Measurements from ENCODE around the gene PIK3R3.

PIK3R3 gene

GRCh38 chr1:46132529-46133180, at the start of gene PIK3R3:
Gene PIK3R3, minus strand, starts transcription at chr1:46132629. Its CDS starts 677 bp downstream, at chr1:46131952.
- no peak for TF ChIP-seq CTCF (conservative IDR thresholded peaks at IDR 0.05)

GRCh38 chr1:46181343-46182260, 49.2 kb upstream of the PIK3R3 start:
- H3K27ac ChIP-seq, result peak overlapping the region; percentile 98
- no peak for TF ChIP-seq CTCF (conservative IDR thresholded peaks at IDR 0.05)

More at GRCh38 chr1:46132529-46133180, at the start of gene PIK3R3:
- H3K27ac ChIP-seq, result peak within 1 kb of the TSS; percentile 99

DNA sequence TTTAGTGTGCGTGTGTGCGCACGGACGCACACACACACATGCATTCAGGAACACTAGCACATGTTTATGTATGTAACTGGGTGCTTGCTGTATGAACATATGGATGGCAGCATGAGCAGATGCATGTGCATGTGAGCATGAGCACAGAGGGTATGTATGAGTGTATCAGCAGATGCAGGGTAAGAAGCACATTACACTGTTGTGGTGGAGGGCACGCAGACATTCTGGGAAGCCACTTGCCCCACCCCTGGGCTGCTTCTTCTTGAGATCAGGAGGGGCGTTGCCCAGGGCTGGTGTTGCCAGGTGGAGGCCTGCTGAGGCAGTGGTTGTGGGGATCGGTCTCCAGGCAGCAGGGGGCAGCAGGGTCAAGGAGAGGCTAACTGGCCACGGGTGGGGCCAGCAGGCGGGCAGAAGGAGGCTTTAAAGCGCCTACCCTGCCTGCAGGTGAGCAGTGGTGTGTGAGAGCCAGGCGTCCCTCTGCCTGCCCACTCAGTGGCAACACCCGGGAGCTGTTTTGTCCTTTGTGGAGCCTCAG, 47.7 kb upstream of the PIK3R3 start:
- peak overlapping the region; percentile 98 for H3K27ac ChIP-seq
- TF ChIP-seq CTCF (conservative IDR thresholded peaks at IDR 0.05), result no peak

DNA sequence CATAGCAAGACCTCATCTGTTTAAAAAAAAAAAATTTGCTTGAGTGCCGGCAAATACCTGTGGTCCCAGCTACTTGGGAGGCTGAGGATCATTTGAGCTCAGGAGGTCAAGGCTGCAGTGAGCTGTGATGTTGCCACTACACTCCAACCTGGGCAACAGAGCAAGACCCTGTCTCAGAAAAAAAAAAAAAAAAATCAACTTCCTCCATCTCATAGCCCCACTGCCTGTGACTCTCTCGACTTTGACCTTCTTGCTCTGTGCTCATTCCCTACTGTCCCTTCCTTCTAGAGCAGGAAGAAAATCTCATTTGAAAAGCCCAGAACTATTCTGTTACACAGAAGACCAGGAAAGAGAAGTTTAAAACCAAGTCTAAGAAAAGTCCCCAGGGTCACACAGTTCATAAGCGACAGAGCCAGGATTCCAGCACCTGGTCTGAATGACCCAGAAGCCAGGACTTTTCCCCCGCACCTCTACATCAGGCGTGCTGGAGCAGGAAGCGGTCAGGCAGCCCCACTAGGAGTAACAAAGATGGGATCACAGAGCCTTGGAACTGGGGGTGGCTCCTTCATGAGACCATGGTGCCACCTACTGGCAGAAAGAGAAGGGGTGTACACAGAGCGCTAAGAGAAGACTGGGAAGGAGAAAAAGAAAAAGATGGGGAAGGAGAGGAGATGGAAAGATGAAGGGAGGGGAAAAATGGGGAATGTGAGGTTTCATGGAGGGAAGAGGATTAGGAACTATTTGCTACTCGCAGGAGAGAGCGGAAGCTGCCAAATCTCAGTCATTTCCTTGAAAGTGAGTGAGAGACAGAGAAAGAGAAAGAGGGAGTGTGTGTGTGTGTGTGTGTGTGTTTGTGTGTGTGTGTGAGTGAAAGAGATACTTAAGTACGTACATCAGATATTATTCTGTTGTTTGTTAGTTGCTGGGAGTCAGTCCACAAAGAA, 47.0 kb upstream of the PIK3R3 start:
- H3K27ac ChIP-seq, result peak overlapping the region; percentile 98
- peak; percentile 93 for TF ChIP-seq CTCF (conservative IDR thresholded peaks at IDR 0.05)

GRCh38 chr1:46176211-46176865, 43.9 kb upstream of the PIK3R3 start, which contains the start of gene P3R3URF:
Gene P3R3URF, minus strand, starts transcription at chr1:46176488. Its CDS starts 17 bp downstream, at chr1:46176471.
- H3K27ac ChIP-seq, result no peak within 1 kb of the TSS

More at GRCh38 chr1:46176211-46176865, 43.9 kb upstream of the PIK3R3 start, which contains the start of gene P3R3URF:
- no peak for TF ChIP-seq CTCF (conservative IDR thresholded peaks at IDR 0.05)

All from VCaP (cell line).